Measurements from ENCODE around the gene ASZ1.

ASZ1 gene

GRCh38 chr7:117320523-117320922, 106.8 kb downstream of the ASZ1 start:
- peak overlapping the region; percentile 23; the same call in 1 of the 2 replicates for H3K27ac ChIP-seq
- no peak for TF ChIP-seq CTCF (conservative IDR thresholded peaks at IDR 0.05)

GRCh38 chr7:117319181-117319580, 108.1 kb downstream of the ASZ1 start:
- TF ChIP-seq CTCF (conservative IDR thresholded peaks at IDR 0.05) = no peak

GRCh38 chr7:117313582-117313981, 113.7 kb downstream of the ASZ1 start:
- no peak overlapping the region; the same call in 1 of the 2 replicates for H3K27ac ChIP-seq

More at GRCh38 chr7:117319181-117319580, 108.1 kb downstream of the ASZ1 start:
- peak overlapping the region; percentile 23 for H3K27ac ChIP-seq

More at GRCh38 chr7:117313582-117313981, 113.7 kb downstream of the ASZ1 start:
- TF ChIP-seq CTCF (conservative IDR thresholded peaks at IDR 0.05) = no peak
